Measurements from ENCODE around the gene OXER1. TPM values are rescaled to one million over a fixed set of nuclear protein-coding genes. Genes with fewer than 3 reads are reported as not detected.

Gene OXER1
- not detected in 2 replicates for total RNA-seq

DNA sequence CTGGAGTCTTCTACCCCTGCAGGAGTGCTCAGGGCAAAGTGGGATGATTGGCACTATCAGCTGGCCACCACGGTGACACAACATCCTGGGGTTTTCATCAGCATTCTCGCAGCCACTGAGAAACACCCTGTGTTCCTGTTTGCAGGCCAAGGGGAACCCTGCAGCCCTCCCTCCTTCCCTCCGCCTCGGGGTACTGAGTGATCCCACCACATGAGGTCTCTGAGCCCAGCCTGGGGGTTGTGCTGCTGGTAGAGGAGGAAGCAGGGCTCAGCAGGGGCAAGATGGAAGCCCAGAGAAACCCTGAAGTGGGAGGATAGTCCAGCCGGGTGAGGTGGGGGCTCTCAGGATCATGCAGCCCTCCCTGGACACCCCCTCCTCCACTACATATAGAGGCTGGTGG lies at the start of gene OXER1:
Gene OXER1, minus strand, starts transcription at position 40 of the 400 bp plus-strand sequence. CDS start 73 bp downstream, outside the sequence.

DNA sequence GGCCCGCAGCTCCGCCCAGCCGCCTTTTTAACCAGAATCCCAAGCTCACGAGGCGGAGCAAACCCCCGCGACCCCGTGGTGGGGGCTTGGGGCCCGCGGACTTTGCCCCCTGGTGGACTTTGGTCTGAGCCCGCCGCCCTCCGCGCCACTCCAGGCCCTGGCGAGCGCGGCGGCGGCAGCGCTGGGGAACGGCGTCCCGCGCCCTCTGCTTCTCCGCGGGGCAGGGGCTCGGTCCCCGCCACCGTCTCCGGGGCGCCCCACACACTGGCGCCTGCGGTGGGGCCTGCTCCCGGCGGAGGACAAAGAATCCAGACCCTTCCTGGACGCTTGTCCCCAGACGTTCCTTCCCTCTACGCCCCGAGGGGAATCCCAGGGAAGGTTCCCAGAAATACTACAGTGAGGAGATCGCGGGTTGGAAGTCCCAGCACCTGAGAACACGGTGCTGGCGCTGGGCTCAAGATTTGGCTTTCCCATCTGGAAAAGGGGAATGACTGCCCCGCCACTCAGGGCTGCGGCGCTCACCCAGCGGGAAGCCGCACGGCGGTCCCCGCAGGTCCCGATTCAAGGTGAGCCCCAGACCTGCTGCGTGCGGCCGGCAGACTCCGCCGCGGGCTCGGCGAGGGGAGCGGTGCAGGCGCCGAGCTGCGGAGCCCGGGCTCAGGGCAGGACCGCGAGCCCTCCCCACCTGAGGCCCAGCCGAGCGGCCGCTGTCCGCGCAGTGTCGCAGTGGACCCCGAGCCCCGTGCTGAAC lies 28.8 kb upstream of the OXER1 start, which contains the start of gene HAAO:
Gene HAAO, minus strand, starts transcription at position 1 of the 751 bp plus-strand sequence. CDS start 47 bp downstream, outside the sequence.

Small RNA genes within 50 kb of the gene (small RNA-seq; reads per million reads assigned to genes)
- gene RNU6-137P = not detected

Other genes with a start within 250 kb of the OXER1 start
- 21.3 and 23.5 TPM in 2 replicates for gene MTA3, start 195.5 kb downstream of the OXER1 start, total RNA-seq
- 0.20 and 0.37 TPM in 2 replicates for gene HAAO, start 28.4 kb upstream of the OXER1 start, total RNA-seq

All from subcutaneous preadipocyte (primary cell).